Common myeloid progenitor, CD34-positive (primary cell): ENCODE data around the gene AGMO.

Experiments used
- CTCF ChIA-PET: fragments of 350-600 bp; sonication (Branson Sonifier 250); formaldehyde crosslinking; loops from one replicate; lab custom pipeline; 2021; ENCODE audit warnings: antibody characterized with exemption; lab: Charles Lee
- POLR2A ChIA-PET: fragments of 350-600 bp; sonication (Branson Sonifier 250); formaldehyde crosslinking; loops from one replicate; lab custom pipeline; 2021; ENCODE audit warnings: antibody characterized with exemption; lab: Charles Lee
- DNase-seq, 3 donors: peaks; one replicate each; pipeline versions ENCODE4 v3.0.0 to v3.0.0-alpha.2; 2013
- H3K27ac ChIP-seq, 2 experiments: 1 replicate in 1 of 2; 2 replicates in 1 of 2; pipeline ENCODE4 v1.7.0; 2013; ENCODE audit warnings: inconsistent platforms in 2 of 2, low read length in 2 of 2, mild to moderate bottlenecking in 2 of 2, low read depth in 1 of 2, moderate library complexity in 1 of 2; ENCODE audit not compliant: severe bottlenecking in 2 of 2, insufficient read depth in 1 of 2, poor library complexity in 1 of 2
- H3K27me3 ChIP-seq, 5 experiments: replicated peaks in 2 of 5; 1 replicate in 3 of 5; 2 replicates in 2 of 5; pipeline versions ENCODE4 v1.6.1 to v1.7.0; 2013; ENCODE audit warnings: low read length in 4 of 5, mild to moderate bottlenecking in 2 of 5, moderate library complexity in 2 of 5, inconsistent platforms in 1 of 5; ENCODE audit not compliant: insufficient read depth in 5 of 5, control insufficient read depth in 4 of 5
- H3K36me3 ChIP-seq, 4 experiments: 1 replicate in 2 of 4; 2 replicates in 2 of 4; pipeline versions ENCODE4 v1.6.1 to v1.7.0; 2013; ENCODE audit warnings: low read length in 3 of 4, control low read depth in 1 of 4, mild to moderate bottlenecking in 1 of 4; ENCODE audit not compliant: control insufficient read depth in 4 of 4, insufficient read depth in 4 of 4
- H3K4me1 ChIP-seq, 4 experiments: 1 replicate in 3 of 4; 2 replicates in 1 of 4; pipeline versions ENCODE4 v1.6.1 to v1.7.1; 2013; ENCODE audit warnings: low read length in 3 of 4, mild to moderate bottlenecking in 3 of 4, control low read depth in 1 of 4, inconsistent platforms in 1 of 4, moderate library complexity in 1 of 4; ENCODE audit not compliant: control insufficient read depth in 4 of 4, insufficient read depth in 4 of 4; ENCODE audit errors: control extremely low read depth in 1 of 4
- H3K4me3 ChIP-seq, 7 experiments: 1 replicate in 4 of 7; 2 replicates in 3 of 7; pipeline versions ENCODE4 v1.5.1 to v1.7.0; 2013; ENCODE audit warnings: mild to moderate bottlenecking in 7 of 7, low read length in 6 of 7, moderate library complexity in 6 of 7, inconsistent platforms in 2 of 7, low read depth in 2 of 7, control low read depth in 1 of 7; ENCODE audit not compliant: insufficient read depth in 4 of 7, control insufficient read depth in 1 of 7; ENCODE audit errors: extremely low read depth in 1 of 7
- H3K9me3 ChIP-seq, 5 experiments: 1 replicate in 4 of 5; 2 replicates in 1 of 5; pipeline versions ENCODE4 v1.6.1 to v1.7.1; 2013; ENCODE audit warnings: low read length in 4 of 5, mild to moderate bottlenecking in 2 of 5, inconsistent platforms in 1 of 5, low read depth in 1 of 5, moderate library complexity in 1 of 5; ENCODE audit not compliant: control insufficient read depth in 4 of 5, insufficient read depth in 2 of 5; ENCODE audit errors: control extremely low read depth in 1 of 5
- WGBS: methylation state at CpG from one replicate; pipeline ENCODE4 v1.1.5; 2013; ENCODE audit not compliant: insufficient coverage; 5-methylcytosine and 5-hydroxymethylcytosine counted together

AGMO gene

DNA sequence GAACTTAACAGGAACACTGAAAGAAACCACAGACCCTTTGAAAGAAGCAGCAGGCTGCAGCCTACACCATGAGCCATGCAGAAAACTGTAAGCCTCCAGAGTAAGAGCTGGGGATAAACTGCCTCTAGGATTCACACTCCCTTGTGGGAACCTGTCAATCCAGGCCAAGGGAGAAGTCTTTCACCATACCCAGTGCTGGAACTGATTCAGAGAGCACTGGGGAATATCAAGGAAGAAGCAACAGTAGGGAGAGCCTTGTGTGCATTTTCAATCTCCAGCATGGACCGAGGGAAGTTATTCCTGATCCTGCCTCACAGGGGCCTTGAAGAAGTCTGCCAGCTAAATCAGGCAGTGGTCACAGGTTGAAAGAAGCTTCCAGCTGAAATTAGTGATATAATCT, 282.2 kb downstream of the AGMO start:
- no peaks in the 10 kb centered on the region for H3K27me3 ChIP-seq
- H3K4me3 ChIP-seq, result no peak overlapping the region
- no peaks in the 10 kb centered on the region for H3K36me3 ChIP-seq
- H3K27ac ChIP-seq, result no peak overlapping the region
- POLR2A ChIA-PET, result no interaction called here
- 82% methylated on average over 1 of the region's 1 CpG for WGBS
- CTCF ChIA-PET, result no interaction called here
- H3K4me1 ChIP-seq, result peaks cover 0 to 7% (median 0%) of the 10 kb centered on the region in 4 experiments
- peaks cover 0 to 49% (median 10%) of the 10 kb centered on the region in 5 experiments for H3K9me3 ChIP-seq
- DNase-seq, result no peak

DNA sequence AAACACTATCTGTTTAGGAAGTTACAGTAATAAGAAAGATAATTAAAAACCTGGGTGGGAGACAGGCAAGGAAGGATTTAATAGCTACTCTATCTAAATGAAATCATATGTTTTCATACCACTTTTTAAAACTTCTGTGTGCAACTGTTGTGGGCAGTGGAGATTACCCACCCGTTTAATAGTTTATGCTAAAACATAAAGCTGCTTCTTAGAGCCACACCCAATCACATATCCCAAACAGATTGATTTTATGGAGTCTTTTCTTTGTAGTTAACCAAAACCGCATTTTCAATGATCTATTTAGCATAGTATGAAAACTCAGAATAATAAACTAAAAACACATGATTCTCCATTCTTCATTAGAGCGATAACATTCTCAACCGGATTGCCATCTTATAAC, 304.1 kb downstream of the AGMO start:
- WGBS, result 100% methylated on average over 2 of the region's 4 CpGs
- DNase-seq, result no peak

GRCh38 chr7:15252181-15252580, 309.6 kb downstream of the AGMO start:
- Histone ChIP-seq H3K4me1 (no peaks in the 10 kb centered on the region), H3K27me3 (no peaks in the 10 kb centered on the region), H3K36me3 (no peaks in the 10 kb centered on the region), H3K4me3 (no peak overlapping the region), H3K27ac (no peak overlapping the region), H3K9me3 (peaks cover 0 to 1% (median 0%) of the 10 kb centered on the region in 5 experiments)
- CTCF ChIA-PET, result no interaction called here
- no CpG with 5 or more reads among the region's 1 CpG for WGBS
- DNase-seq, result no peak
- POLR2A ChIA-PET, result no interaction called here

More for the DNA sequence above, 304.1 kb downstream of the AGMO start:
- no peaks in the 10 kb centered on the region for H3K4me1 ChIP-seq
- H3K9me3 ChIP-seq, result peaks cover 0 to 2% (median 0%) of the 10 kb centered on the region in 5 experiments
- no peak overlapping the region for H3K27ac ChIP-seq
- CTCF ChIA-PET, result no interaction called here
- no peaks in the 10 kb centered on the region for H3K36me3 ChIP-seq
- no peaks in the 10 kb centered on the region for H3K27me3 ChIP-seq
- no peak overlapping the region for H3K4me3 ChIP-seq
- POLR2A ChIA-PET, result no interaction called here

DNA sequence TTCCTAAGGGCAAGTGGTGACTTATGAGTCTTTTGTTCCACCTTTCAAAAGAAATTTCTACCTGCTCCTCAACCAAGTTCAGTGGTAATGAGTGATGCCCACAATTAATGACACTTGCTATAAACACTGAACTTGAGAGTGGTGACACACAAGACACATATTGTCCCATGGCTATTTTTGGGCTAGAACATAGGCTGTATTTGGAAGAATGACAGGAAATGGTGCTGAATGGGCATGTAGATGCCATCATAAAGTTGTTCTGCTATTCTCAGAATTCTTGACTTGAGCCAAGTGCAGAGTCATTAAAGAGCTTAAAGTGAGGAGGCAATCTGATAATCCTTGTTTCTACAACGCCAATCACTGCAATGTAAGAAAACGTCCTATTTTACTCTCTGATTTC, 313.3 kb downstream of the AGMO start:
- Histone ChIP-seq H3K27me3 (no peaks in the 10 kb centered on the region), H3K9me3 (no peaks in the 10 kb centered on the region), H3K4me3 (no peak overlapping the region), H3K27ac (no peak overlapping the region), H3K4me1 (no peaks in the 10 kb centered on the region), H3K36me3 (no peaks in the 10 kb centered on the region)
- POLR2A ChIA-PET, result no interaction called here
- CTCF ChIA-PET, result no interaction called here
- 100% methylated on average over 1 of the region's 2 CpGs for WGBS
- DNase-seq, result no peak

GRCh38 chr7:15245831-15246230, 316.0 kb downstream of the AGMO start:
- Histone ChIP-seq H3K36me3 (no peaks in the 10 kb centered on the region), H3K4me3 (no peak overlapping the region), H3K27me3 (no peaks in the 10 kb centered on the region), H3K27ac (no peak overlapping the region), H3K4me1 (peaks cover 0 to 3% (median 0%) of the 10 kb centered on the region in 4 experiments), H3K9me3 (no peaks in the 10 kb centered on the region)
- DNase-seq, result no peak
- POLR2A ChIA-PET, result no interaction called here
- WGBS, result no CpG with 5 or more reads among the region's 2 CpGs
- CTCF ChIA-PET, result no interaction called here

GRCh38 chr7:15239801-15240200, 322.0 kb downstream of the AGMO start:
- Histone ChIP-seq H3K27me3 (no peaks in the 10 kb centered on the region), H3K4me1 (peaks cover 4 to 15% (median 10%) of the 10 kb centered on the region in 4 experiments), H3K9me3 (peaks cover 0 to 3% (median 0%) of the 10 kb centered on the region in 5 experiments), H3K4me3 (no peak overlapping the region), H3K27ac (no peak overlapping the region), H3K36me3 (no peaks in the 10 kb centered on the region)
- CTCF ChIA-PET, result no interaction called here
- WGBS, result 100% methylated on average over 1 of the region's 4 CpGs
- POLR2A ChIA-PET, result no interaction called here
- no peak for DNase-seq

GRCh38 chr7:15236952-15237351, 324.9 kb downstream of the AGMO start:
- CTCF ChIA-PET, result interaction anchor here (1.4 kb wide), 1 partner anchor 18 kb away, joined by 5 read pairs; no protein-coding TSS in a partner anchor
- Histone ChIP-seq H3K27me3 (no peaks in the 10 kb centered on the region), H3K27ac (no peak overlapping the region), H3K4me1 (peaks cover 4 to 15% (median 10%) of the 10 kb centered on the region in 4 experiments), H3K36me3 (no peaks in the 10 kb centered on the region), H3K9me3 (peaks cover 0 to 6% (median 0%) of the 10 kb centered on the region in 5 experiments), H3K4me3 (peak overlapping the region in 4 of 7 experiments; percentile 3 to 31 (median 16))
- WGBS, result 5% methylated on average over 2 of the region's 2 CpGs
- POLR2A ChIA-PET, result no interaction called here
- peak; percentile 14 to 71 (median 24) for DNase-seq
